ENCODE data around the gene PDLIM5.

Gene PDLIM5

DNA sequence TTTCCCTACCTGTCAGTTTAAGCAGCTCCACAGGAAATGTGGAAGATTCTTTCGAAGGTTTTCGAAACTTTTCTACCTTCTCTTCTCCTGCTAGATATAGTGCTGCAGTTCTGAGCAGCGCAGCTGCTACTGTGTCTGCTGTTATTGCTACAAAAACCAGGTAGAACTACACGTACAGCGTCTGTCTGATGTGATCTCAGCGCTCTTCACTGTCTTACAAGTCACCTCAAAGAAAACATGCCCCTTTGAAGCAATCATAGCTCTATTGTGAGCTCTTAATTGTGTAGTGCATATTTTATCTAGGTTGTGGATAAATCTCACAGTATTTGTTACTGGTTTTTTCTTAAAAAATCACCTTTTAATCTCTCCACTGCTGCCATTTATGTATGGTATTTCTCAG is 158.4 kb downstream of the PDLIM5 start:
- Histone ChIP-seq H3K4me1 (ENCODE audit: control insufficient read depth, low read length) (no peaks in the 10 kb centered on the region), H3K27ac (ENCODE audit: low read depth, low read length) (no peak overlapping the region), H3K27me3 (ENCODE audit: control insufficient read depth, low read length) (no peaks in the 10 kb centered on the region), H3K79me2 (ENCODE audit: control insufficient read depth, low read length) (no peaks in the 10 kb centered on the region), H3K36me3 (ENCODE audit: control insufficient read depth, low read length) (no peaks in the 10 kb centered on the region), H4K20me1 (ENCODE audit: control insufficient read depth, insufficient read depth, low read depth, low read length) (no peaks in the 10 kb centered on the region), H3K9me3 (ENCODE audit: control insufficient read depth, insufficient read depth, low read length) (no peaks in the 10 kb centered on the region), H3K9me2 (replicated peaks; ENCODE audit: control insufficient read depth, low read length) (no peaks in the 10 kb centered on the region), H3K4me3 (ENCODE audit: low read length) (no peak overlapping the region), H3K4me2 (ENCODE audit: low read length) (no peak overlapping the region), H3F3A (ENCODE audit: control insufficient read depth, insufficient read depth) (no peaks in the 10 kb centered on the region)
- no peak for TF ChIP-seq EZH2phosphoT487 (IDR thresholded peaks at IDR 0.05; ENCODE audit: borderline replicate concordance, low read length)
- TF ChIP-seq, protein P1, sequence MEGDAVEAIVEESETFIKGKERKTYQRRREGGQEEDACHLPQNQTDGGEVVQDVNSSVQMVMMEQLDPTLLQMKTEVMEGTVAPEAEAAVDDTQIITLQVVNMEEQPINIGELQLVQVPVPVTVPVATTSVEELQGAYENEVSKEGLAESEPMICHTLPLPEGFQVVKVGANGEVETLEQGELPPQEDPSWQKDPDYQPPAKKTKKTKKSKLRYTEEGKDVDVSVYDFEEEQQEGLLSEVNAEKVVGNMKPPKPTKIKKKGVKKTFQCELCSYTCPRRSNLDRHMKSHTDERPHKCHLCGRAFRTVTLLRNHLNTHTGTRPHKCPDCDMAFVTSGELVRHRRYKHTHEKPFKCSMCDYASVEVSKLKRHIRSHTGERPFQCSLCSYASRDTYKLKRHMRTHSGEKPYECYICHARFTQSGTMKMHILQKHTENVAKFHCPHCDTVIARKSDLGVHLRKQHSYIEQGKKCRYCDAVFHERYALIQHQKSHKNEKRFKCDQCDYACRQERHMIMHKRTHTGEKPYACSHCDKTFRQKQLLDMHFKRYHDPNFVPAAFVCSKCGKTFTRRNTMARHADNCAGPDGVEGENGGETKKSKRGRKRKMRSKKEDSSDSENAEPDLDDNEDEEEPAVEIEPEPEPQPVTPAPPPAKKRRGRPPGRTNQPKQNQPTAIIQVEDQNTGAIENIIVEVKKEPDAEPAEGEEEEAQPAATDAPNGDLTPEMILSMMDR (IDR thresholded peaks at IDR 0.05; ENCODE audit: low read depth, low read length, poor library complexity, severe bottlenecking): no peak

DNA sequence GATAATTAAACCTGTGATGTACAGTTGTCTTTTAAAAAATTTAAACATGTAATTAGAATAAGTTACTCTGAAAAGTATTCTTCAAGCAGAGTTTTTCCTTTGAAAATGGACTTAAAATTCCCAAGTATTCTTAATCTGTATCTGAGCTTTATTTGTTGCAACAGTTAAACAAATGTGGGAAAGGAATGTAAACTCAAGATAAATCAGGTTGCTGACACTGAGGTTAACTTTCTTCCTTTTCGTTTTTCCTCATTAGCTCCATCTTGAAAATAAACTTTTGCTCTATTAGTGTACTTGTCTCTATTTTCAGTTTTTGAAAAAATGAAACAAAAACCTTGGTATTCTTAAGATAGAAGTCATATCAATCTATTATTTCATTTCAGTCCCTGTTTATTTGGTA is 161.5 kb downstream of the PDLIM5 start:
- Histone ChIP-seq H4K20me1 (ENCODE audit: control insufficient read depth, insufficient read depth, low read depth, low read length) (no peaks in the 10 kb centered on the region), H3F3A (ENCODE audit: control insufficient read depth, insufficient read depth) (no peaks in the 10 kb centered on the region), H3K4me2 (ENCODE audit: low read length) (no peak overlapping the region), H3K27me3 (ENCODE audit: control insufficient read depth, low read length) (no peaks in the 10 kb centered on the region), H3K9me3 (ENCODE audit: control insufficient read depth, insufficient read depth, low read length) (no peaks in the 10 kb centered on the region), H3K27ac (ENCODE audit: low read depth, low read length) (no peak overlapping the region), H3K9me2 (replicated peaks; ENCODE audit: control insufficient read depth, low read length) (no peaks in the 10 kb centered on the region), H3K36me3 (ENCODE audit: control insufficient read depth, low read length) (no peaks in the 10 kb centered on the region), H3K4me1 (ENCODE audit: control insufficient read depth, low read length) (no peaks in the 10 kb centered on the region), H3K79me2 (ENCODE audit: control insufficient read depth, low read length) (no peaks in the 10 kb centered on the region), H3K4me3 (ENCODE audit: low read length) (no peak overlapping the region)
- TF ChIP-seq EZH2phosphoT487 (IDR thresholded peaks at IDR 0.05; ENCODE audit: borderline replicate concordance, low read length): no peak
- TF ChIP-seq, protein P1 (IDR thresholded peaks at IDR 0.05; ENCODE audit: low read depth, low read length, poor library complexity, severe bottlenecking): no peak

DNA sequence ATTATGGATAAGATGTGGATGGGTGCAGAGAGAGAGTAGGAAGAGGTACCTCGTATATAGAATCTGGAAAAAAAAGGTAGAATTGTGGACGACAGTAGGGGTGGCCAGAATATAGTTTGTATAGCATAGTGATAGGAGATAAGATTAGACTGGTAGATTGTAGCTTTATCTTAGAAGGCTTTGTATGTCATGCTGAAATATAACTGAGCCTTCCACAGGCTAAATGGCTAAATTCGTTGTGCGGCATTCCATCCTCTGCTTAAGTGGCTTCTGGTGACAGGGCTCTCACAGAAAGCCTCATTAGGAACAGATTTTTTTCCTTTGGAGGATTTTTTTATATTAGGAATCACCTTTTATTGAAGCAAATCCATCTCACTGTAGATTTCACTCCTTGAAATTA is 163.7 kb downstream of the PDLIM5 start:
- H3K27me3 ChIP-seq (ENCODE audit: control insufficient read depth, low read length): no peaks in the 10 kb centered on the region
- no peaks in the 10 kb centered on the region for H3K9me2 ChIP-seq (replicated peaks; ENCODE audit: control insufficient read depth, low read length)
- no peak for TF ChIP-seq EZH2phosphoT487 (IDR thresholded peaks at IDR 0.05; ENCODE audit: borderline replicate concordance, low read length)
- TF ChIP-seq, protein P1 (IDR thresholded peaks at IDR 0.05; ENCODE audit: low read depth, low read length, poor library complexity, severe bottlenecking): no peak
- H3K4me3 ChIP-seq (ENCODE audit: low read length): no peak overlapping the region
- H3K9me3 ChIP-seq (ENCODE audit: control insufficient read depth, insufficient read depth, low read length): no peaks in the 10 kb centered on the region
- H3K4me1 ChIP-seq (ENCODE audit: control insufficient read depth, low read length): no peaks in the 10 kb centered on the region
- H4K20me1 ChIP-seq (ENCODE audit: control insufficient read depth, insufficient read depth, low read depth, low read length): no peaks in the 10 kb centered on the region
- no peak overlapping the region for H3K27ac ChIP-seq (ENCODE audit: low read depth, low read length)
- H3K36me3 ChIP-seq (ENCODE audit: control insufficient read depth, low read length): no peaks in the 10 kb centered on the region
- H3K4me2 ChIP-seq (ENCODE audit: low read length): no peak overlapping the region
- H3F3A ChIP-seq (ENCODE audit: control insufficient read depth, insufficient read depth): no peaks in the 10 kb centered on the region
- H3K79me2 ChIP-seq (ENCODE audit: control insufficient read depth, low read length): no peaks in the 10 kb centered on the region
